ENCODE results near the gene GAS7.

GAS7 gene

DNA sequence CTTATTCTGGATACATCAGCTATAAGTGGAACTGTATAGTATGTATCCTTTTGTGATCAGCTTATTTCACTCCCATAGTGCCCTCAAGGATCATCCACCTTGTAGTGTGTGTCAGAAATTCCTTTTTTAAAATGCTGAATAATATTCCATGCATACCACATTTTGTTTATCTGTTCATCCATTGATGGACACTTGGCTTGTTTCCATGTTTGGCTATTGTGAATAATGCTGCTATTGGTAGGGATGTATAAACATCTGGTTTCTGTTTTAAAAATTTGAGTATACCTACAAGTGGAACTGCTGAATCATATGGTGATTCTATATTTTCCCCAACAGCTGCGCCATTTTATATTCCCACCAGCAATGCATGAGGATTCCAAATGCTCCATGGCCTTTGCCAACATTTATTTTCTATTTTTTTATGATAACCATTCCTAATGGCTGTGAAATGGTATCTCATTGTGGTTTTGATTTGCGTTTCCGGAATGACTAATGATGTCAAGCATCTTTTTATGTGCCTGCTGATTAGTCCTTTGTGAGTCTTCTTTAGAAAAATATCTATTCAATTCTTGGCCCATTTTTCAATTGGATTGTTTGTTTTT, 304.9 kb downstream of the GAS7 start:
- H3K4me3 ChIP-seq (ENCODE audit: low read depth, low read length): no peak overlapping the region
- TF ChIP-seq, protein P1, sequence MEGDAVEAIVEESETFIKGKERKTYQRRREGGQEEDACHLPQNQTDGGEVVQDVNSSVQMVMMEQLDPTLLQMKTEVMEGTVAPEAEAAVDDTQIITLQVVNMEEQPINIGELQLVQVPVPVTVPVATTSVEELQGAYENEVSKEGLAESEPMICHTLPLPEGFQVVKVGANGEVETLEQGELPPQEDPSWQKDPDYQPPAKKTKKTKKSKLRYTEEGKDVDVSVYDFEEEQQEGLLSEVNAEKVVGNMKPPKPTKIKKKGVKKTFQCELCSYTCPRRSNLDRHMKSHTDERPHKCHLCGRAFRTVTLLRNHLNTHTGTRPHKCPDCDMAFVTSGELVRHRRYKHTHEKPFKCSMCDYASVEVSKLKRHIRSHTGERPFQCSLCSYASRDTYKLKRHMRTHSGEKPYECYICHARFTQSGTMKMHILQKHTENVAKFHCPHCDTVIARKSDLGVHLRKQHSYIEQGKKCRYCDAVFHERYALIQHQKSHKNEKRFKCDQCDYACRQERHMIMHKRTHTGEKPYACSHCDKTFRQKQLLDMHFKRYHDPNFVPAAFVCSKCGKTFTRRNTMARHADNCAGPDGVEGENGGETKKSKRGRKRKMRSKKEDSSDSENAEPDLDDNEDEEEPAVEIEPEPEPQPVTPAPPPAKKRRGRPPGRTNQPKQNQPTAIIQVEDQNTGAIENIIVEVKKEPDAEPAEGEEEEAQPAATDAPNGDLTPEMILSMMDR (IDR thresholded peaks at IDR 0.05; ENCODE audit: low read depth, low read length): no peak

DNA sequence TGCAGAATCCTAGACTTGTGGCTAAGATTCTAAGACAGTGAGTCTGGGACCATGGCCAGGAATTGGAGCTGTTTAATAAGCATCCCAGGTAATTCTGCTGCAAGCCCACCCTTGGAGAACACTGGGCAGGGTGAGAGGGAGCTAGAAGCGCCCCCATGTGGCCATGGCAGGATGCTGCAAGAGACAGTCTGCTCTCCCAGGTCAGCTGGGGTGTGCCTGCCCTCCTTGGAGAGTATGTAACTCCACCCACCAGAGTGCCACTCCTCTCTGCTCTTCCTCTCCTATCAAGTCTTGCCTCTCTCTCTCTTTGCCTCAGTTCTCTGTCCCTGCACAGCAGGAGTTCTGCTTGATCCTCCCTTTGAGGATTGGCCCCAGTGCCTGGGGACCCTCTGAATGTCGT, 308.3 kb downstream of the GAS7 start:
- TF ChIP-seq, protein P1 (IDR thresholded peaks at IDR 0.05; ENCODE audit: low read depth, low read length): peak; percentile 50
- no peak overlapping the region for H3K4me3 ChIP-seq (ENCODE audit: low read depth, low read length)

DNA sequence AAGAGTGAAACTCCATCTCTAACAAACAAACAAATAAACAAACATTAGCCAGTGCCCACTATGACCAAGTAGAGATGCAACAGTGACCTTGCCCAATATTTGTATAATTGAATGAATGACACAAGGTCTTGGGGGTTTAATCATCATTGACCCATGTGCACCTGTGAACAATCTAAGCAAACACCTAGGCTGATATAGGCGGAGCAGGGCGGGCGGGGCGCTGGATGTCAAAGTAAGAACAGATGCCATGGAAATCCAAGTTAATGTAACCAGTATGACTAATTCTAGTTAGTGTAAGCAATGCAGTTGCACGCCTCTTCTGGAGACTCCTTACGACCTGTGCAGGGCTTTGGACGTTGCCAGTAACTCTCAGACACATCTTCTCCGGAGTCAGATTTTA, 310.9 kb downstream of the GAS7 start:
- TF ChIP-seq, protein P1 (IDR thresholded peaks at IDR 0.05; ENCODE audit: low read depth, low read length): no peak

DNA sequence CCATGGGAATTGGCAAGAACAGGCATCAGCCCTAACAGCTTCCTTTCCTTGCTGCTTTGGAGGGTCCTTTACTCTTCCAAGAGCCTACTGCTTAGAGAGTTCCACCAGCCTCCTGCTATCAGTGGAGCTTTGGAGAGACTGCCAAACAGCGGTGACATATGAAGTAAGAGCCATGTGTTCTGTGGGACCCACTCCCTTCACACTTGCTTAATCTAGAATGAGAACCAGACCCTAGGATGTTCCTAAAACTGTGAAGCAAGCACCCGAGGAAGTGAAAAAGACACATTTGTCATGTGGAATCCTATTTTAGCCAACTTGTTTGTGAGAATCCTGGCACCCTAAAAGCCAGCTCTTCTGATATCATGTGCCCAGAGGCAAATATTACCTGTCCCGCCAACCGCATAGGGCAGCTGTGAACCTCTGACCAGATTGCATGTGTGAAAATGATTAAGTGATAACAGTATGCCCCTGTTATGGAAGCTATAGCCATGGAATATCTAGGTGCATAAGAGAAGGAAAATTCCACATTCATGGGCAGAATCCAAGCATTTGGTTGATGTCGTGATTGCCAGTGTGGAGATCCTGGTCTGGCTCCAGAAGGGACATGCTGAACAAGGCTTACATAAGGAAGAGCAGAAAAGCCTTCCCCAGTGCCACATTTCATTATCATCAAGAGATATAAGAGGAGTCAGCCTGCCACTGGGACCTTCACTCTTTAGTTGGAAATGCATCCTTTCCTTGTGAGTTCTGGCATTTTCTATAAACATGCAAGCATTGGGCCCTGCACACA, 312.1 kb downstream of the GAS7 start:
- TF ChIP-seq, protein P1 (IDR thresholded peaks at IDR 0.05; ENCODE audit: low read depth, low read length): no peak
- H3K4me3 ChIP-seq (ENCODE audit: low read depth, low read length): no peak overlapping the region

More for the DNA sequence above, 310.9 kb downstream of the GAS7 start:
- H3K4me3 ChIP-seq (ENCODE audit: low read depth, low read length): no peak overlapping the region

DNA sequence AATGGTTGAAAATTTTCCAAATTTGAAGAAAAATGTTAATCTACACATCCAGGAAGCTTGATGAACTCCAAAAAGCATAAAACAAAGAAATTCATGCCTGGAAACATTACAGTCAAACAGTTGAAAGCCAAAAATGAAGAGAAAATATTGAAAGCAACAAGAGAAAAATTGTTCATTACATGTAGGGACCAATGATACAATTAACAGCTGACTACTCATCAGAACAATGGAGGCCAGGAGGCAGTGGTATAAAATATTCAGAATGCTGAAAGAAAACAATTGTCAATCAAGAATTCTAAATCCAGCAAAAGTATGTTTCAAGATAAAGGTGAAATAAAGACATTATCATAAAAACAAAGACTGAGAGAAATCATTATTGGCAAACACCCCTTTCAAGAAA, 315.0 kb downstream of the GAS7 start:
- TF ChIP-seq, protein P1 (IDR thresholded peaks at IDR 0.05; ENCODE audit: low read depth, low read length): no peak
- H3K4me3 ChIP-seq (ENCODE audit: low read depth, low read length): no peak overlapping the region

DNA sequence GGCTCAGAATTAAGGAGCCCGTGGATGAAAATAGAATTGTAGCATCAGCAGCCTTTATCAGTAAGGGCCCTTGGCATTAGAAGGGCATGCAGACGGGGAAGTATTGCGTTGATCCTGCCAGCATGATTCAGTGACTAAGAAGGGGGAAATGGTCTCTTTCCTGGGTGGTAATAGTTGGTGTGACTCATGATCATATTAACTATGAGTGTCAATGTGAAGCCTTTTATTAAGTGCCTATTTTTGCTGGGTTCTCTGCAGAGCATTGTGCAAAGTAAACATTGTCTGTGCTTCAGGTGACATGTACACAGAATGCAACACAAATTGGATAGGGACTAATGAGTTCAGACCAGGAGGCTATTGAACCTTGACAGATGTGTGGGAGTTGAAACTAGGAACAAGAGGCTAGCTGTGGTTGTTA, 317.8 kb downstream of the GAS7 start:
- TF ChIP-seq, protein P1 (IDR thresholded peaks at IDR 0.05; ENCODE audit: low read depth, low read length): no peak
- H3K4me3 ChIP-seq (ENCODE audit: low read depth, low read length): no peak overlapping the region
